ENCODE measurements around the gene FBXW7. TPM values are rescaled to one million over a fixed set of nuclear protein-coding genes. Genes with fewer than 3 reads are reported as not detected.

FBXW7 gene
- total RNA-seq, 1 donor from 2014 or later: 23.3 TPM

GRCh38 chr4:152480326-152480725 is 55.6 kb downstream of the FBXW7 start:
- Mint-ChIP-seq H3K4me3 (ENCODE audit: unreplicated experiment) (no peak overlapping the region), H3K27ac (ENCODE audit: unreplicated experiment) (peak overlapping the region; percentile 41), H3K27me3 (ENCODE audit: low read depth) (no peaks in the 10 kb centered on the region), H3K36me3 (ENCODE audit: low read depth) (no peaks in the 10 kb centered on the region), H3K4me1 (ENCODE audit: low read depth) (peaks cover 28% of the 10 kb centered on the region), H3K9me3 (ENCODE audit: low read depth) (peaks cover 6% of the 10 kb centered on the region)
- DNase-seq (ENCODE audit: low spot score): no peak
- TF ChIP-seq CTCF (IDR thresholded peaks at IDR 0.05): no peak

GRCh38 chr4:152479428-152480026 is 56.4 kb downstream of the FBXW7 start:
- Mint-ChIP-seq H3K27ac (ENCODE audit: unreplicated experiment) (peak overlapping the region; percentile 83), H3K4me3 (ENCODE audit: unreplicated experiment) (no peak overlapping the region), H3K9me3 (ENCODE audit: low read depth) (peaks cover 6% of the 10 kb centered on the region), H3K4me1 (ENCODE audit: low read depth) (peaks cover 26% of the 10 kb centered on the region), H3K36me3 (ENCODE audit: low read depth) (no peaks in the 10 kb centered on the region), H3K27me3 (ENCODE audit: low read depth) (no peaks in the 10 kb centered on the region)
- no peak for TF ChIP-seq CTCF (IDR thresholded peaks at IDR 0.05)
- DNase-seq (ENCODE audit: low spot score): no peak

GRCh38 chr4:152478461-152479237 is 57.2 kb downstream of the FBXW7 start:
- Mint-ChIP-seq H3K27ac (ENCODE audit: unreplicated experiment) (no peak overlapping the region), H3K4me1 (ENCODE audit: low read depth) (peaks cover 26% of the 10 kb centered on the region), H3K36me3 (ENCODE audit: low read depth) (no peaks in the 10 kb centered on the region), H3K9me3 (ENCODE audit: low read depth) (peaks cover 6% of the 10 kb centered on the region), H3K27me3 (ENCODE audit: low read depth) (no peaks in the 10 kb centered on the region), H3K4me3 (ENCODE audit: unreplicated experiment) (no peak overlapping the region)
- TF ChIP-seq CTCF (IDR thresholded peaks at IDR 0.05): no peak
- DNase-seq (ENCODE audit: low spot score): no peak

GRCh38 chr4:152476796-152477195 is 59.1 kb downstream of the FBXW7 start:
- no peak for TF ChIP-seq CTCF (IDR thresholded peaks at IDR 0.05)
- Mint-ChIP-seq H3K27ac (ENCODE audit: unreplicated experiment) (no peak overlapping the region), H3K9me3 (ENCODE audit: low read depth) (peaks cover 2% of the 10 kb centered on the region), H3K4me3 (ENCODE audit: unreplicated experiment) (no peak overlapping the region), H3K27me3 (ENCODE audit: low read depth) (no peaks in the 10 kb centered on the region), H3K36me3 (ENCODE audit: low read depth) (no peaks in the 10 kb centered on the region), H3K4me1 (ENCODE audit: low read depth) (peaks cover 19% of the 10 kb centered on the region)
- DNase-seq (ENCODE audit: low spot score): no peak

GRCh38 chr4:152471251-152471792 is 64.6 kb downstream of the FBXW7 start:
- Mint-ChIP-seq H3K36me3 (ENCODE audit: low read depth) (no peaks in the 10 kb centered on the region), H3K9me3 (ENCODE audit: low read depth) (no peaks in the 10 kb centered on the region), H3K27me3 (ENCODE audit: low read depth) (no peaks in the 10 kb centered on the region), H3K4me1 (ENCODE audit: low read depth) (peaks cover 2% of the 10 kb centered on the region), H3K27ac (ENCODE audit: unreplicated experiment) (no peak overlapping the region), H3K4me3 (ENCODE audit: unreplicated experiment) (no peak overlapping the region)
- TF ChIP-seq CTCF (IDR thresholded peaks at IDR 0.05): no peak
- no peak for DNase-seq (ENCODE audit: low spot score)

All from chondrocyte (in vitro differentiated cells).